H54 (cell line): ENCODE measurements around the gene SCART1.
"Not testable (repeated sequence)": the region's sequence is repeated elsewhere in the genome, so short reads cannot be mapped to it uniquely, and the experiment has no call there.

Experiments
- DNase-seq: peaks from one replicate; pipeline ENCODE4 v3.0.0; 2011; ENCODE audit warnings: low spot score, mixed read lengths; ENCODE audit not compliant: insufficient read length
- FAIRE-seq: peaks from 3 replicates; lab custom pipeline; 2011; peaks lifted over from hg19 to GRCh38; lab: Jason Lieb, UNC
- POLR2A ChIP-seq: IDR thresholded peaks from 2 replicates; pipeline ENCODE4 v1.6.1; 2011; ENCODE audit warnings: low read depth, mild to moderate bottlenecking, low read length

SCART1 gene

DNA sequence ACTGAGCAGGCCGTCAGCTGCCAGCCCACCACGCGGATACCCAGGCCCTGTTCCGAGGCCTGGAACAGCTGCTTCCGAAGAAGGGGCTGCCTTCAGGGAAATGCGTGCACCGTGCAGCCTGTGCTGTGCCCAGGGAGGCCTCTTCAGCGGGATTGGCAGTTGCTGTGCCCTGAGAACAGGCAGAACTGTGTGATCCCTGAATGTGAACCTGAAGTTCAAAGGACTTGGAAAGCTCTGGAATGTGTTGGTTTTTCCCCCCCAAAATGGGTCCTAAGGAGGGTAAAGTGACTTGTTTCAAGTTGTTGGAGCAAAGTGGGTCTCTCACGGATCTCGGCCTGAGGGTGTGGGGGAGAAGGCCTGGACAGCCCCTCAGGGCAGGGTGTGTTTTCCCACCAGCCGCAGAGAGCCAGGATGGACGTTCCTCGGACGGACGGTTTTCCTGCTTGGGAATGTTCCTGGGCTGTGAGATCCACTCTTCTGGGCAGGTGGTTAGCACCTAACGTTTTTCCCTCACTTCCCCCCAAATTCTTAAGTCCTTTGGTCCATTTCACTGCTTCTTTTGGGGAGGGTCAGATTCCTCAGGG is 31.4 kb upstream of the SCART1 start:
- no peak for TF ChIP-seq POLR2A
- DNase-seq, result no peak
- FAIRE-seq, result no peak

- no peak for FAIRE-seq
- no peak for TF ChIP-seq POLR2A
- DNase-seq, result no peak
Measured at GRCh38 chr10:133422807-133423771, 30.7 kb upstream of the SCART1 start.

DNA sequence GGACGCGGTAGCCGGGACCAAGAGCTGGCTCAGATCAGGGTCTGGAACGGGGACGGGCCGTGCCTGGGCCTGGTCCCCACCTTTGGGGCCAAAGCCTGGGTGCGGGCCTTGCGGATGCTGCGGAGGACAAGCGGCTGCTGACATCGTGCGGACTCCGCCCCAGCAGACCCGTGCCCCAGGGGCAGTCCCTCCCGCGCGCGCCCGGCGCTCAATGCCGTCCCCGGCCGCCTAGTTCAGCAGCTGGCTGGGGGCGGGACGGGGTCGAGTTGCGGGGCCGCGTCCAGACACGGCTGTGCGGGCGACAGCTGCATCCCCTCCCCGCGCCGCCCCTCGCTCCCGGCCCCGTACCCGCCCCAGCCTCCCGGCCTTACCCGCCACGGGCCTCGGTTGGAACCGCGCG is 29.6 kb upstream of the SCART1 start:
- not testable (repeated sequence) for DNase-seq, FAIRE-seq

DNA sequence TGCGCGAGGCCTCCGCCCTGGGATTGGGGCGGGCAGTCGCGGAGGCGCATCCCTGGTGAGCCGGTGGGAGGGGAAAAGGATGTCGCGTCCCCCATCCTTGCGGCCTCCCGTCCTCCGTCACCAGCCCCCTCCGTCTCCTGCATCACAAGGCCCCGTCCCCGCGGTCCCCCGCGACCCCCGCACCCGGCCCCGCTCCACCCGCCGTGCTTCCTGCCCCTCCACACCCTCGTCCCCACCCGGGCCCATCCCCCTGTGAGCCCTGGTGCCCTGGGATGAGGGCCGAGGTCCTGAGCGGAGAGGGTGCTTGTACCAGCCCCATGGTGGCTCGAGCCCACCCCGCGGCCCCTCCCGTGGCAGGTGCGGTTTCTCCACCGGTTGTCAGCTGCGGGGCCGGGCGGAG is 29.1 kb upstream of the SCART1 start, which contains the start of gene SPRN:
TSS of gene SPRN (minus strand) at position 25 of the 400 bp plus-strand sequence. CDS start 944 bp downstream, outside the sequence.
- not testable (repeated sequence) for FAIRE-seq, DNase-seq

GRCh38 chr10:133429571-133429970 is 24.2 kb upstream of the SCART1 start:
- not testable (repeated sequence) for DNase-seq, FAIRE-seq

- DNase-seq, FAIRE-seq: not testable (repeated sequence)
Measured at GRCh38 chr10:133431888-133432613, 21.7 kb upstream of the SCART1 start.

DNA sequence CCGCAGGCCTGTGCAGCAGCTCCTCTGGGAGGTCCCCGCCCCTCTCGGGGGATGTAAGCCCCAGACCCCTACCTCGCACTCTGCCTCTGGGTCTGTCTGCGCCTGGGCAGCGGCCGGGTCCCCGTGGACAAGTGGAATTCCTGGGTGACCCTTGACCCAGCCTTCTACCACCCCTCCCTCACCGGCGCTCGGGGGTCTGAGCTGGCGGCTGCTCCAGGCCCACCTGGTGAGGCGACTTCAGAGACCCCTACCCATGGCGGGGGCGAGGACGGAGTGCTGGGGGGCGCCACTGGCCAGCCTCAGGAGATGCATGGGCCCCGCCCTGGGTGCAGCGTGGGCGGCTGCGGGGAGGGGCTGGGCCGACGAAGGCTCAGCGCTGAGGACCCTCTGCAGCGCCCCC is 21.0 kb upstream of the SCART1 start:
- FAIRE-seq, DNase-seq: not testable (repeated sequence)

DNA sequence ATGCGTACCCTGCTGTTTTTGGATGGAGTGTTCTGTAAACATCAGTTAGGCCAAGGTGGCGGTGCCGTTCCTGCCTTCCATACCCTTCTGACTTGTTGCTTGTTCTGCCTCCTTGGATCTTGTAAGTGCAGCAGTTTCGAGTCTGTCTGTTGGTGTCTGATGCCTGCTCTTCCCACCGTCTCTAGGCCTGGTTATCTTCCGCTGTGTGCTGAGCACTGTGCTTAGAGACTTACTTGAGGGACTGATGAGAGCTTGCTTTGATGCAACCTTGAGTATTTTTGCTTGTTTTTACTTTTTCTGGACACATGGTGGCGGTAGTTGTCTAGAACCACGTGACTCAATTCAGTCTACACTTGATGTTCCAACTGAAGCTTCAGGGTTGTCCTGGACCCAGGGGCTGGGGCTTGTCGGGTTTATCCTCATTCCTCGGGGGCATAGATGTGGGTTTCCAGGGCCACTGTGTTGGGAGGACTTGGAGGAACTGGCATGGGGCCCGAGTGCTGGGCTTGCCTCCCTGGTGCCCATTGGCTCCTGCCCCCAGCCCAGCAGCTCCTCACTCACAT is 15.0 kb upstream of the SCART1 start:
- FAIRE-seq (no peak), DNase-seq (peak; percentile 35)
- no peak for TF ChIP-seq POLR2A

- TF ChIP-seq POLR2A, result no peak
- FAIRE-seq (no peak), DNase-seq (no peak)
Measured at GRCh38 chr10:133439517-133440461, 14.0 kb upstream of the SCART1 start.

- DNase-seq, result no peak
- TF ChIP-seq POLR2A, result no peak
- FAIRE-seq, result no peak
Measured at GRCh38 chr10:133440633-133441285, 13.0 kb upstream of the SCART1 start.

GRCh38 chr10:133441356-133441755 is 12.4 kb upstream of the SCART1 start:
- not testable (repeated sequence) for DNase-seq, FAIRE-seq

GRCh38 chr10:133441780-133442179 is 12.0 kb upstream of the SCART1 start:
- DNase-seq, result no peak
- no peak for FAIRE-seq
- TF ChIP-seq POLR2A, result no peak
